HTR-8/SVneo (cell line): ENCODE results near the gene GUCY2D.
A peak's percentile ranks its signal among the peaks of the same experiment; 100 is the strongest.
"Not testable (repeated sequence)": the region's sequence is repeated elsewhere in the genome, so short reads cannot be mapped to it uniquely, and the experiment has no call there.

Experiments used
- DNase-seq: peaks from one replicate; pipeline ENCODE4 v3.0.0; 2011; ENCODE audit warnings: low spot score, mixed read lengths; ENCODE audit not compliant: insufficient read length
- FAIRE-seq: peaks from 2 replicates; lab custom pipeline; 2011; peaks lifted over from hg19 to GRCh38; lab: Jason Lieb, UNC

Gene GUCY2D

GRCh38 chr17:8015236-8015956 is 13.0 kb downstream of the GUCY2D start:
- DNase-seq = no peak
- FAIRE-seq = no peak

GRCh38 chr17:8015957-8016631 is 13.7 kb downstream of the GUCY2D start:
- FAIRE-seq = no peak
- no peak for DNase-seq

- no peak for DNase-seq
- FAIRE-seq = no peak
Measured at GRCh38 chr17:8016632-8017424, 14.4 kb downstream of the GUCY2D start.

- DNase-seq (no peak), FAIRE-seq (no peak)
Measured at GRCh38 chr17:8018436-8018835, 16.0 kb downstream of the GUCY2D start.

GRCh38 chr17:8019166-8019565 is 16.8 kb downstream of the GUCY2D start:
- no peak for FAIRE-seq
- no peak for DNase-seq

GRCh38 chr17:8019665-8020650 is 17.5 kb downstream of the GUCY2D start:
- DNase-seq (no peak), FAIRE-seq (no peak)

GRCh38 chr17:8020776-8021564 is 18.6 kb downstream of the GUCY2D start:
- peak; percentile 16 for FAIRE-seq

GRCh38 chr17:8021565-8022359 is 19.3 kb downstream of the GUCY2D start:
- FAIRE-seq (no peak), DNase-seq (no peak)

More at GRCh38 chr17:8020776-8021564, 18.6 kb downstream of the GUCY2D start:
- no peak for DNase-seq

- peak; percentile 23 for FAIRE-seq
- no peak for DNase-seq
Measured at GRCh38 chr17:8022360-8023003, 20.1 kb downstream of the GUCY2D start.

- not testable (repeated sequence) for FAIRE-seq, DNase-seq
Measured at GRCh38 chr17:8024161-8024560, 21.7 kb downstream of the GUCY2D start.

- FAIRE-seq = no peak
- no peak for DNase-seq
Measured at GRCh38 chr17:8025176-8025911, 22.9 kb downstream of the GUCY2D start.

- no peak for DNase-seq
- FAIRE-seq = peak; percentile 88
Measured at GRCh38 chr17:8029121-8029520, 26.7 kb downstream of the GUCY2D start.

GRCh38 chr17:8031261-8031661 is 28.8 kb downstream of the GUCY2D start:
- no peak for DNase-seq
- no peak for FAIRE-seq

GRCh38 chr17:8031950-8032349 is 29.5 kb downstream of the GUCY2D start:
- no peak for DNase-seq
- no peak for FAIRE-seq

- DNase-seq (no peak), FAIRE-seq (no peak)
Measured at GRCh38 chr17:8032442-8032841, 30.0 kb downstream of the GUCY2D start.

GRCh38 chr17:8038954-8039610 is 36.7 kb downstream of the GUCY2D start, which contains the start of gene ALOX15B:
ALOX15B (plus strand) TSS chr17:8039059; CDS start chr17:8039156, 97 bp downstream.
- FAIRE-seq (no peak), DNase-seq (no peak)
